BLaER1 treated with 17β-estradiol and CSF1 and Interleukin-3, amounts not matched to agents 10 nM and 100 nM (cell line): ENCODE measurements around the gene FAM217A.
"Not testable (repeated sequence)": the region's sequence is repeated elsewhere in the genome, so short reads cannot be mapped to it uniquely, and the experiment has no call there.

Experiments
- H3K27ac ChIP-seq, 11 experiments: shearing (Covaris generic); formaldehyde crosslinking; 2 replicates each; pipeline ENCODE4 v1.8.1; 2022
- H3K27me3 ChIP-seq, 11 experiments: shearing (Covaris generic); formaldehyde crosslinking; 2 replicates each; pipeline ENCODE4 v1.8.1; 2022
- H3K36me3 ChIP-seq, 11 experiments: shearing (Covaris generic); formaldehyde crosslinking; 2 replicates each; pipeline ENCODE4 v1.8.1; 2022
- H3K4me1 ChIP-seq, 10 experiments: shearing (Covaris generic); formaldehyde crosslinking; 2 replicates each; pipeline ENCODE4 v1.8.1; 2022
- H3K4me2 ChIP-seq, 11 experiments: shearing (Covaris generic); formaldehyde crosslinking; 2 replicates each; pipeline ENCODE4 v1.8.1; 2022
- H3K4me3 ChIP-seq, 10 experiments: shearing (Covaris generic); formaldehyde crosslinking; 2 replicates each; pipeline ENCODE4 v1.8.1; 2022
- H3K9ac ChIP-seq, 11 experiments: shearing (Covaris generic); formaldehyde crosslinking; 2 replicates each; pipeline ENCODE4 v1.8.1; 2022
- H3K9me3 ChIP-seq, 11 experiments: shearing (Covaris generic); formaldehyde crosslinking; replicated peaks in 1 of 11; 2 replicates each; pipeline ENCODE4 v1.8.1; 2022
- H4K20me1 ChIP-seq, 11 experiments: shearing (Covaris generic); formaldehyde crosslinking; 2 replicates each; pipeline ENCODE4 v1.8.1; 2022
- Cebpa-rat ChIP-seq, 11 experiments: shearing (Covaris generic); IDR thresholded peaks; 2 replicates each; pipeline ENCODE4 v1.8.1; 2022

The FAM217A gene

GRCh38 chr6:4112366-4112765 is 33.4 kb upstream of the FAM217A start:
- no peak overlapping the region for H3K27ac ChIP-seq
- no peaks in the 10 kb centered on the region for H3K4me1 ChIP-seq
- H3K36me3 ChIP-seq, result peaks cover 21 to 42% (median 35%) of the 10 kb centered on the region in 11 experiments
- no peak overlapping the region for H3K4me2 ChIP-seq
- no peak overlapping the region for H3K4me3 ChIP-seq
- H4K20me1 ChIP-seq, result no peaks in the 10 kb centered on the region
- H3K9me3 ChIP-seq, result peaks cover 10 to 22% (median 14%) of the 10 kb centered on the region in 11 experiments; a peak in 20 of 22 replicates
- no peak for TF ChIP-seq Cebpa-rat (IDR thresholded peaks at IDR 0.05)
- H3K27me3 ChIP-seq, result no peaks in the 10 kb centered on the region
- H3K9ac ChIP-seq, result no peak overlapping the region

- not testable (repeated sequence) for H3K9ac ChIP-seq, H3K27ac ChIP-seq, H3K27me3 ChIP-seq, H4K20me1 ChIP-seq, H3K4me2 ChIP-seq, H3K4me3 ChIP-seq, H3K4me1 ChIP-seq
- Histone ChIP-seq H3K36me3 (peaks cover 0 to 13% (median 5%) of the 10 kb centered on the region in 11 experiments; a peak in 15 of 22 replicates), H3K9me3 (peaks cover 10 to 22% (median 14%) of the 10 kb centered on the region in 11 experiments; a peak in 20 of 22 replicates)
Measured at GRCh38 chr6:4109363-4109815, 30.5 kb upstream of the FAM217A start.

- H3K4me3 ChIP-seq, result no peak overlapping the region
- no peaks in the 10 kb centered on the region for H3K27me3 ChIP-seq
- H4K20me1 ChIP-seq, result no peaks in the 10 kb centered on the region
- H3K4me2 ChIP-seq, result no peak overlapping the region
- H3K36me3 ChIP-seq, result peaks cover 0 to 7% (median 0%) of the 10 kb centered on the region in 11 experiments; a peak in 2 of 22 replicates
- H3K9ac ChIP-seq, result no peak overlapping the region
- TF ChIP-seq Cebpa-rat (IDR thresholded peaks at IDR 0.05), result no peak
- no peak overlapping the region for H3K27ac ChIP-seq
- peaks cover 9 to 15% (median 13%) of the 10 kb centered on the region in 11 experiments; a peak in 20 of 22 replicates for H3K9me3 ChIP-seq
- H3K4me1 ChIP-seq, result no peaks in the 10 kb centered on the region
Measured at GRCh38 chr6:4108561-4109093, 29.7 kb upstream of the FAM217A start.

GRCh38 chr6:4107873-4108272 is 28.9 kb upstream of the FAM217A start:
- no peaks in the 10 kb centered on the region for H3K4me1 ChIP-seq

GRCh38 chr6:4105980-4106536 is 27.1 kb upstream of the FAM217A start:
- TF ChIP-seq Cebpa-rat (IDR thresholded peaks at IDR 0.05), result no peak
- H3K27ac ChIP-seq, result no peak overlapping the region
- H4K20me1 ChIP-seq, result no peaks in the 10 kb centered on the region

More at GRCh38 chr6:4107873-4108272, 28.9 kb upstream of the FAM217A start:
- TF ChIP-seq Cebpa-rat (IDR thresholded peaks at IDR 0.05), result no peak
- Histone ChIP-seq H4K20me1 (no peaks in the 10 kb centered on the region), H3K27me3 (no peaks in the 10 kb centered on the region), H3K9ac (no peak overlapping the region), H3K27ac (no peak overlapping the region), H3K36me3 (0 out of 22 replicates have a peak, but pooled peaks cover 0 to under 1% (median 0%) of the 10 kb centered on the region in 11 experiments), H3K4me2 (no peak overlapping the region), H3K9me3 (peaks cover 1 to 8% (median 5%) of the 10 kb centered on the region in 11 experiments; a peak in 19 of 22 replicates), H3K4me3 (no peak overlapping the region)

GRCh38 chr6:4103929-4104328 is 25.0 kb upstream of the FAM217A start:
- H3K27me3 ChIP-seq, result no peaks in the 10 kb centered on the region
- H3K36me3 ChIP-seq, result no peaks in the 10 kb centered on the region
- no peaks in the 10 kb centered on the region for H4K20me1 ChIP-seq
- peaks cover 0 to 6% (median 0%) of the 10 kb centered on the region in 11 experiments; a peak in 2 of 22 replicates for H3K9me3 ChIP-seq
- H3K27ac ChIP-seq, result no peak overlapping the region
- no peak overlapping the region for H3K4me2 ChIP-seq
- no peak overlapping the region for H3K9ac ChIP-seq
- no peak for TF ChIP-seq Cebpa-rat (IDR thresholded peaks at IDR 0.05)
- no peak overlapping the region for H3K4me3 ChIP-seq
- no peaks in the 10 kb centered on the region for H3K4me1 ChIP-seq

More at GRCh38 chr6:4105980-4106536, 27.1 kb upstream of the FAM217A start:
- H3K36me3 ChIP-seq, result no peaks in the 10 kb centered on the region
- H3K27me3 ChIP-seq, result no peaks in the 10 kb centered on the region
- no peaks in the 10 kb centered on the region for H3K4me1 ChIP-seq
- no peaks in the 10 kb centered on the region for H3K9me3 ChIP-seq
- no peak overlapping the region for H3K4me2 ChIP-seq
- no peak overlapping the region for H3K9ac ChIP-seq
- no peak overlapping the region for H3K4me3 ChIP-seq

GRCh38 chr6:4102687-4103244 is 23.8 kb upstream of the FAM217A start:
- Histone ChIP-seq H3K27me3 (no peaks in the 10 kb centered on the region), H3K27ac (no peak overlapping the region), H3K4me1 (no peaks in the 10 kb centered on the region), H3K4me2 (no peak overlapping the region), H3K9ac (no peak overlapping the region), H4K20me1 (no peaks in the 10 kb centered on the region), H3K9me3 (peaks cover 0 to 6% (median 0%) of the 10 kb centered on the region in 11 experiments; a peak in 2 of 22 replicates), H3K36me3 (no peaks in the 10 kb centered on the region), H3K4me3 (no peak overlapping the region)
- TF ChIP-seq Cebpa-rat (IDR thresholded peaks at IDR 0.05), result no peak

GRCh38 chr6:4101298-4101697 is 22.4 kb upstream of the FAM217A start:
- no peaks in the 10 kb centered on the region for H4K20me1 ChIP-seq
- no peak for TF ChIP-seq Cebpa-rat (IDR thresholded peaks at IDR 0.05)
- H3K9me3 ChIP-seq, result peaks cover 0 to 6% (median 0%) of the 10 kb centered on the region in 11 experiments; a peak in 2 of 22 replicates
- H3K4me2 ChIP-seq, result no peak overlapping the region
- no peaks in the 10 kb centered on the region for H3K27me3 ChIP-seq
- no peak overlapping the region for H3K4me3 ChIP-seq
- no peaks in the 10 kb centered on the region for H3K36me3 ChIP-seq
- no peaks in the 10 kb centered on the region for H3K4me1 ChIP-seq
- H3K9ac ChIP-seq, result no peak overlapping the region
- no peak overlapping the region for H3K27ac ChIP-seq

- Histone ChIP-seq H3K27me3 (no peaks in the 10 kb centered on the region), H3K9me3 (peaks cover 0 to 6% (median 0%) of the 10 kb centered on the region in 11 experiments; a peak in 2 of 22 replicates), H3K9ac (no peak overlapping the region), H4K20me1 (no peaks in the 10 kb centered on the region), H3K4me1 (no peaks in the 10 kb centered on the region), H3K27ac (no peak overlapping the region), H3K36me3 (no peaks in the 10 kb centered on the region), H3K4me2 (no peak overlapping the region), H3K4me3 (no peak overlapping the region)
- TF ChIP-seq Cebpa-rat (IDR thresholded peaks at IDR 0.05), result no peak
Measured at GRCh38 chr6:4100655-4101054, 21.7 kb upstream of the FAM217A start.
